ENCODE measurements around the gene TMEM178B.
"Not testable (repeated sequence)": the region's sequence is repeated elsewhere in the genome, so short reads cannot be mapped to it uniquely, and the experiment has no call there.

TMEM178B gene

GRCh38 chr7:141322383-141322782, 248.5 kb downstream of the TMEM178B start:
- Mint-ChIP-seq H3K4me1 (ENCODE audit: low read depth in 2 of 2) (no peaks in the 10 kb centered on the region), H3K4me3 (no peak overlapping the region), H3K27ac (no peak overlapping the region), H3K36me3 (ENCODE audit: insufficient read depth) (no peaks in the 10 kb centered on the region), H3K9me3 (peaks cover 0 to 2% of the 10 kb centered on the region in 2 donors), H3K27me3 (peaks cover 9 to 11% of the 10 kb centered on the region in 2 donors)
- DNase-seq (no peak), ATAC-seq (replicated peaks) (no peak)

GRCh38 chr7:141323826-141324225, 250.0 kb downstream of the TMEM178B start:
- Mint-ChIP-seq H3K4me3 (no peak overlapping the region), H3K27me3 (peaks cover 9 to 11% of the 10 kb centered on the region in 2 donors), H3K36me3 (ENCODE audit: insufficient read depth) (no peaks in the 10 kb centered on the region), H3K9me3 (peaks cover 0 to 2% of the 10 kb centered on the region in 2 donors), H3K27ac (no peak overlapping the region), H3K4me1 (ENCODE audit: low read depth in 2 of 2) (no peaks in the 10 kb centered on the region)
- DNase-seq: no peak
- ATAC-seq (replicated peaks): no peak

- Mint-ChIP-seq H3K36me3 (ENCODE audit: insufficient read depth) (no peaks in the 10 kb centered on the region), H3K27ac (no peak overlapping the region), H3K27me3 (peaks cover 9 to 11% of the 10 kb centered on the region in 2 donors), H3K4me1 (ENCODE audit: low read depth in 2 of 2) (no peaks in the 10 kb centered on the region), H3K9me3 (peaks cover 0 to 2% of the 10 kb centered on the region in 2 donors), H3K4me3 (no peak overlapping the region)
- ATAC-seq (replicated peaks) (no peak), DNase-seq (no peak)
Measured at GRCh38 chr7:141324870-141325269, 251.0 kb downstream of the TMEM178B start.

GRCh38 chr7:141325275-141325674, 251.4 kb downstream of the TMEM178B start:
- Mint-ChIP-seq H3K27me3 (peaks cover 9 to 11% of the 10 kb centered on the region in 2 donors), H3K4me1 (ENCODE audit: low read depth in 2 of 2) (no peaks in the 10 kb centered on the region), H3K4me3 (no peak overlapping the region), H3K27ac (no peak overlapping the region), H3K36me3 (ENCODE audit: insufficient read depth) (no peaks in the 10 kb centered on the region), H3K9me3 (peaks cover 0 to 2% of the 10 kb centered on the region in 2 donors)
- no peak for ATAC-seq (replicated peaks)
- no peak for DNase-seq

- Mint-ChIP-seq H3K36me3 (ENCODE audit: insufficient read depth) (no peaks in the 10 kb centered on the region), H3K27ac (no peak overlapping the region), H3K4me3 (no peak overlapping the region), H3K27me3 (peaks cover 0 to 9% of the 10 kb centered on the region in 2 donors), H3K4me1 (ENCODE audit: low read depth in 2 of 2) (no peaks in the 10 kb centered on the region), H3K9me3 (peaks cover 0 to 2% of the 10 kb centered on the region in 2 donors)
- ATAC-seq (replicated peaks) (no peak), DNase-seq (no peak)
Measured at GRCh38 chr7:141328290-141328689, 254.4 kb downstream of the TMEM178B start.

GRCh38 chr7:141330285-141330684, 256.4 kb downstream of the TMEM178B start:
- ATAC-seq (replicated peaks); H3K27me3 Mint-ChIP-seq; H3K9me3 Mint-ChIP-seq: not testable (repeated sequence)

GRCh38 chr7:141333459-141333858, 259.6 kb downstream of the TMEM178B start:
- no peak overlapping the region for H3K4me3 Mint-ChIP-seq
- H3K4me1 Mint-ChIP-seq (ENCODE audit: low read depth in 2 of 2): no peaks in the 10 kb centered on the region
- no peak for DNase-seq
- no peaks in the 10 kb centered on the region for H3K27me3 Mint-ChIP-seq
- no peaks in the 10 kb centered on the region for H3K36me3 Mint-ChIP-seq (ENCODE audit: insufficient read depth)
- ATAC-seq (replicated peaks): no peak
- H3K9me3 Mint-ChIP-seq: no peaks in the 10 kb centered on the region
- no peak overlapping the region for H3K27ac Mint-ChIP-seq

More at GRCh38 chr7:141330285-141330684, 256.4 kb downstream of the TMEM178B start:
- not testable (repeated sequence) for H3K4me3 Mint-ChIP-seq; DNase-seq; H3K4me1 Mint-ChIP-seq (ENCODE audit: low read depth in 2 of 2); H3K27ac Mint-ChIP-seq; H3K36me3 Mint-ChIP-seq (ENCODE audit: insufficient read depth)

- Mint-ChIP-seq H3K9me3 (no peaks in the 10 kb centered on the region), H3K27me3 (peaks cover 0 to 15% of the 10 kb centered on the region in 2 donors), H3K27ac (no peak overlapping the region), H3K4me3 (no peak overlapping the region), H3K4me1 (ENCODE audit: low read depth in 2 of 2) (no peaks in the 10 kb centered on the region), H3K36me3 (ENCODE audit: insufficient read depth) (no peaks in the 10 kb centered on the region)
- DNase-seq (no peak), ATAC-seq (replicated peaks) (no peak)
Measured at GRCh38 chr7:141335164-141335563, 261.3 kb downstream of the TMEM178B start.

- Mint-ChIP-seq H3K27me3 (peaks cover 8 to 23% of the 10 kb centered on the region in 2 donors), H3K9me3 (no peaks in the 10 kb centered on the region), H3K4me1 (ENCODE audit: low read depth in 2 of 2) (no peaks in the 10 kb centered on the region), H3K4me3 (no peak overlapping the region), H3K36me3 (ENCODE audit: insufficient read depth) (no peaks in the 10 kb centered on the region), H3K27ac (no peak overlapping the region)
- DNase-seq (no peak), ATAC-seq (replicated peaks) (no peak)
Measured at GRCh38 chr7:141339603-141340002, 265.7 kb downstream of the TMEM178B start.

- no peak overlapping the region for H3K27ac Mint-ChIP-seq
- H3K4me3 Mint-ChIP-seq: no peak overlapping the region
- no peaks in the 10 kb centered on the region for H3K4me1 Mint-ChIP-seq (ENCODE audit: low read depth in 2 of 2)
- no peaks in the 10 kb centered on the region for H3K9me3 Mint-ChIP-seq
- no peak for DNase-seq
- H3K27me3 Mint-ChIP-seq: peaks cover 13 to 23% of the 10 kb centered on the region in 2 donors
- ATAC-seq (replicated peaks): no peak
- H3K36me3 Mint-ChIP-seq (ENCODE audit: insufficient read depth): no peaks in the 10 kb centered on the region
Measured at GRCh38 chr7:141340991-141341390, 267.1 kb downstream of the TMEM178B start.

GRCh38 chr7:141342621-141343408, 269.0 kb downstream of the TMEM178B start:
- no peaks in the 10 kb centered on the region for H3K4me1 Mint-ChIP-seq (ENCODE audit: low read depth in 2 of 2)
- no peaks in the 10 kb centered on the region for H3K9me3 Mint-ChIP-seq
- no peak for ATAC-seq (replicated peaks)
- H3K4me3 Mint-ChIP-seq: no peak overlapping the region
- DNase-seq: no peak
- no peaks in the 10 kb centered on the region for H3K36me3 Mint-ChIP-seq (ENCODE audit: insufficient read depth)
- H3K27me3 Mint-ChIP-seq: peaks cover 21 to 39% of the 10 kb centered on the region in 2 donors
- H3K27ac Mint-ChIP-seq: no peak overlapping the region

- no peaks in the 10 kb centered on the region for H3K4me1 Mint-ChIP-seq (ENCODE audit: low read depth in 2 of 2)
- H3K4me3 Mint-ChIP-seq: no peak overlapping the region
- H3K27me3 Mint-ChIP-seq: peaks cover 30 to 45% of the 10 kb centered on the region in 2 donors
- H3K36me3 Mint-ChIP-seq (ENCODE audit: insufficient read depth): no peaks in the 10 kb centered on the region
- DNase-seq (no peak), ATAC-seq (replicated peaks) (no peak)
- H3K9me3 Mint-ChIP-seq: no peaks in the 10 kb centered on the region
- no peak overlapping the region for H3K27ac Mint-ChIP-seq
Measured at GRCh38 chr7:141344153-141344935, 270.5 kb downstream of the TMEM178B start.

GRCh38 chr7:141348728-141349127, 274.9 kb downstream of the TMEM178B start:
- Mint-ChIP-seq H3K36me3 (ENCODE audit: insufficient read depth) (no peaks in the 10 kb centered on the region), H3K4me1 (ENCODE audit: low read depth in 2 of 2) (no peaks in the 10 kb centered on the region), H3K9me3 (peaks cover 0 to 1% of the 10 kb centered on the region in 2 donors), H3K27me3 (peaks cover 39 to 45% of the 10 kb centered on the region in 2 donors), H3K27ac (no peak overlapping the region), H3K4me3 (no peak overlapping the region)
- DNase-seq (no peak), ATAC-seq (replicated peaks) (no peak)

- Mint-ChIP-seq H3K27ac (no peak overlapping the region), H3K4me1 (ENCODE audit: low read depth in 2 of 2) (no peaks in the 10 kb centered on the region), H3K4me3 (no peak overlapping the region), H3K9me3 (peaks cover 0 to 1% of the 10 kb centered on the region in 2 donors), H3K36me3 (ENCODE audit: insufficient read depth) (no peaks in the 10 kb centered on the region), H3K27me3 (peaks cover 39 to 41% of the 10 kb centered on the region in 2 donors)
- no peak for ATAC-seq (replicated peaks)
- DNase-seq: no peak
Measured at GRCh38 chr7:141349338-141349737, 275.5 kb downstream of the TMEM178B start.
